SU-DHL-6 (cell line): ENCODE measurements around the gene TBC1D10A.

ENCODE experiments used
- H2AFZ ChIP-seq: fragments of 200-600 bp; sonication (generic); 2 replicates; pipeline ENCODE4 v1.6.1; 2014; ENCODE audit warnings: low read depth, mild to moderate bottlenecking, moderate library complexity, mixed read lengths, antibody characterized with exemption, low read length; ENCODE audit not compliant: severe bottlenecking
- H3F3A ChIP-seq: fragments of 200-600 bp; shearing (Covaris generic); 2 replicates; pipeline ENCODE4 v1.6.0; 2016; ENCODE audit warnings: antibody characterized with exemption, mild to moderate bottlenecking; ENCODE audit not compliant: insufficient read depth
- H3K27ac ChIP-seq: fragments of 200-600 bp; sonication (generic); 2 replicates; pipeline ENCODE4 v1.5.1; 2016; ENCODE audit warnings: low read depth, mild to moderate bottlenecking, low read length, moderate library complexity, mixed read lengths
- H3K27me3 ChIP-seq: fragments of 200-600 bp; sonication (generic), shearing (Covaris generic); 2 replicates; pipeline ENCODE4 v1.6.0; 2014; ENCODE audit warnings: mild to moderate bottlenecking, low read length
- H3K36me3 ChIP-seq: fragments of 200-600 bp; sonication (generic); 2 replicates; pipeline ENCODE4 v1.6.1; 2014; ENCODE audit warnings: mild to moderate bottlenecking, low read length, mixed read lengths
- H3K4me2 ChIP-seq: fragments of 300-600, 200-600 bp; shearing (Covaris generic), sonication (generic); 2 replicates; pipeline ENCODE4 v1.6.0; 2014; ENCODE audit warnings: low read length, low read depth, mild to moderate bottlenecking; ENCODE audit not compliant: poor library complexity, severe bottlenecking
- H3K4me3 ChIP-seq: fragments of 200-600 bp; sonication (generic); 2 replicates; pipeline ENCODE4 v1.5.1; 2014; ENCODE audit warnings: antibody characterized with exemption, low read length, mild to moderate bottlenecking, mixed read lengths; ENCODE audit not compliant: insufficient read depth, poor library complexity, severe bottlenecking
- H3K79me2 ChIP-seq: fragments of 200-600 bp; sonication (generic); 2 replicates; pipeline ENCODE4 v1.6.1; 2014; ENCODE audit warnings: mild to moderate bottlenecking, low read length, moderate library complexity; ENCODE audit not compliant: insufficient read depth
- H3K9ac ChIP-seq: fragments of 200-600 bp; sonication (generic); 2 replicates; pipeline ENCODE4 v1.7.0; 2014; ENCODE audit warnings: mild to moderate bottlenecking, low read length
- H3K9me2 ChIP-seq: fragments of 200-600 bp; sonication (generic); replicated peaks from 2 replicates; pipeline ENCODE4 v1.6.1; 2014; ENCODE audit warnings: low read length; ENCODE audit not compliant: insufficient read depth
- H3K9me3 ChIP-seq: fragments of 200-600 bp; sonication (generic); 2 replicates; pipeline ENCODE4 v1.6.1; 2014; ENCODE audit warnings: low read length, mixed read lengths; ENCODE audit not compliant: insufficient read depth
- H4K20me1 ChIP-seq: fragments of 200-600 bp; sonication (generic); 2 replicates; pipeline ENCODE4 v1.6.1; 2014; ENCODE audit warnings: low read depth, mild to moderate bottlenecking, antibody characterized with exemption, low read length, moderate library complexity, mixed read lengths
- CTCF ChIP-seq: fragments of 200-600 bp; sonication (generic); IDR thresholded peaks from one replicate; pipeline ENCODE4 v1.5.1; 2017; ENCODE audit warnings: antibody characterized with exemption, mild to moderate bottlenecking, low read length, moderate library complexity; ENCODE audit not compliant: insufficient read depth, poor library complexity, severe bottlenecking
- EZH2phosphoT487 ChIP-seq: fragments of 200-600 bp; sonication (generic), shearing (Covaris generic); conservative IDR thresholded peaks from 2 replicates; pipeline ENCODE4 v1.6.1; 2018; ENCODE audit warnings: mild to moderate bottlenecking, antibody characterized with exemption, low read length, moderate library complexity, mixed read lengths

Gene TBC1D10A

GRCh38 chr22:30272781-30273601 is 53.8 kb downstream of the TBC1D10A start:
- no peaks in the 10 kb centered on the region for H3F3A ChIP-seq
- H3K9ac ChIP-seq = no peak overlapping the region
- H3K36me3 ChIP-seq = no peaks in the 10 kb centered on the region
- no peak for TF ChIP-seq CTCF
- no peak for TF ChIP-seq EZH2phosphoT487
- no peak overlapping the region for H3K4me3 ChIP-seq
- H3K9me3 ChIP-seq = no peaks in the 10 kb centered on the region
- H3K79me2 ChIP-seq = no peaks in the 10 kb centered on the region
- H3K27me3 ChIP-seq = no peaks in the 10 kb centered on the region
- no peaks in the 10 kb centered on the region for H3K9me2 ChIP-seq
- H3K27ac ChIP-seq = no peak overlapping the region
- no peaks in the 10 kb centered on the region for H4K20me1 ChIP-seq
- H2AFZ ChIP-seq = no peak overlapping the region
- H3K4me2 ChIP-seq = no peak overlapping the region

GRCh38 chr22:30270832-30271231 is 55.9 kb downstream of the TBC1D10A start:
- Histone ChIP-seq H2AFZ (no peak overlapping the region), H3K9me2 (no peaks in the 10 kb centered on the region), H3K9ac (no peak overlapping the region), H4K20me1 (no peaks in the 10 kb centered on the region), H3K36me3 (no peaks in the 10 kb centered on the region), H3K4me3 (no peak overlapping the region), H3K27me3 (no peaks in the 10 kb centered on the region), H3K27ac (no peak overlapping the region), H3K79me2 (no peaks in the 10 kb centered on the region), H3F3A (no peaks in the 10 kb centered on the region), H3K4me2 (no peak overlapping the region), H3K9me3 (no peaks in the 10 kb centered on the region)
- no peak for TF ChIP-seq CTCF
- TF ChIP-seq EZH2phosphoT487 = no peak

GRCh38 chr22:30268331-30268730 is 58.4 kb downstream of the TBC1D10A start:
- H4K20me1 ChIP-seq = no peaks in the 10 kb centered on the region
- no peak overlapping the region for H3K4me3 ChIP-seq
- no peaks in the 10 kb centered on the region for H3K79me2 ChIP-seq
- no peaks in the 10 kb centered on the region for H3K36me3 ChIP-seq
- H3K27me3 ChIP-seq = no peaks in the 10 kb centered on the region
- H3F3A ChIP-seq = no peaks in the 10 kb centered on the region
- H3K9ac ChIP-seq = no peak overlapping the region
- no peak overlapping the region for H2AFZ ChIP-seq
- H3K4me2 ChIP-seq = no peak overlapping the region
- no peak overlapping the region for H3K27ac ChIP-seq
- no peaks in the 10 kb centered on the region for H3K9me2 ChIP-seq
- TF ChIP-seq EZH2phosphoT487 (no peak), CTCF (no peak)
- H3K9me3 ChIP-seq = no peaks in the 10 kb centered on the region
